ENCODE measurements around the gene IFT74.

IFT74 gene

DNA sequence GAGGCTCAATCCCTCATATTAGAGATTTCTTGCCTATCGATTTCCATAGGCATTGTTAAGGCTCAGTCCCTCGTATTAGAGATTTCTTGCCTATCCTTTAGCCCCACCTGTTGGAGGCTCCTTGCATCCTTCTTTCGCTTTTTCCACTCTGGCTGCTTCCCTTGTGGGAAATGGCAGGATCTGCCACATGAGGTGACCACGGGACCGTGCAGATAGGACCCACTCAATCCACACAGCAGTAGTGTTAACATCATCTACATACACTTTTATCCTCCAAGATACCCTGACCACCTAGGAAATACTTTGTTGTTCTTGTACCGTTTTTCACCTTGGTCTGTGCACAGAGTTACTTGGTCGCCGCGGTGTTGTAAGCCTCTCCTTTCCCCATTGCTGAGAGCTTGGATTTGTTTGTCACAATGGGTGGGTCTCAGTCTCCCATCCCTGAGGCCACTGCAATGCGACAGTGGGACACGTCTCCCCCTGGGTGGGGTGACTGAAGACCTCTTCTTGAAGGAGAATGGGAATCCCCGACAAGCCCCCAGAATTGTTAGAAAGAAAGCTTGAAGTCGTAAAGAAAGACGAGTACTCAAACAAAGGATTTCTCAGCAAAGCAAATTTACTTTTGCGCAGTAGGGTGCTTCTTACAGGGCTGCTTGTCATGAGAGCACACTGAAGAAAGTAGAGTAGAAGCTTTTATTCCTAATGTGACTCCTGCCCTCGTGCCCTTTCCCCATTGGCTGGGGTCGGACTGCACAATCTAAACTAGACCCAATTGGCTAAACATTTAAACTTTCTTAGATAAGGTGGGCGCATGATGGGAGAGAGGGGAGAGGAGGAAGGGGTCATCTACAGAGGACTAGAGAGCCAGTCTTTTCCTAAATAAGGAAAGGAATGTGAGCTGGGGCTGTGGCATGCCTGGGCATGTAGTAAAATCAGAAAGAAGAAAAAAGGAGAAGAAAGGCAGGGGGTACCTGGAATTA lies 19.8 kb downstream of the IFT74 start:
- DNase-seq, result no peak

DNA sequence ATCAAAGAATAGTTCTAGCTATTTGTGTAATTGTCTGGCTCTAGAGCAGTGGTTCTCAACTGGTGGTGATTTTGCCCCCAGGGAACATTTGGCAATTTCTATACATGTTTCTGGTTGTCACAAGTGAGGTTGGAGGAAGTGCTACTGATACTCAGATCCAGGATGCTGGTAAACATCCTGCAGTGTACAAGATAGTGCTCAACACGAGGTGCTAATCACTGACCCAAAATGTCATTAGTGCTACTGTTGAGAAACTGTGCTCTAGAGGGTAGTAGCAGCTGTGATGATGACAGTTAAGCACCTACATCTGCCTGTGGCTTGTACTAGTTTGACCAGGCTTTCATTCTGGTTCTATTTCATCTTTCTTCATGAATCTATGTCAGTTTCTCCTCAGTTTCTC lies 27.1 kb downstream of the IFT74 start:
- no peak for DNase-seq

DNA sequence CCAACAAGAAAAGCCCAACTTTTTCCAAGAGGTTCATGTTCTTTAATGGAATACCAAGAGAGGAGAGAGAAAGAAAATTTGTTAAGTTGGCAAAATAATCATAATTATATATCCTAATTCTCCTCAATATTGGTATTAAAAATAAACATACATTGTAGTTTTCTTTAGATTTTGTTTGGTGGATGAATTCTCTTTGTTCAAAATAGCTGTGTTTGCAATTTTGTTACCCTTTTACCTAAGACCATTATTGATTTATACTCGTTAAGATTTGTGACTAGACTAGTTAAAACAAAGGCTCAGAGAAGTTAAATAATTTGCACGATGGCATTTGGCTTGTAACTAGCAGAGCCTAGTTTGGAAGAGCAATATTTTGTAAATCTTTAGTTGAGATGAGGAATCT lies 39.6 kb downstream of the IFT74 start:
- no peak for DNase-seq

DNA sequence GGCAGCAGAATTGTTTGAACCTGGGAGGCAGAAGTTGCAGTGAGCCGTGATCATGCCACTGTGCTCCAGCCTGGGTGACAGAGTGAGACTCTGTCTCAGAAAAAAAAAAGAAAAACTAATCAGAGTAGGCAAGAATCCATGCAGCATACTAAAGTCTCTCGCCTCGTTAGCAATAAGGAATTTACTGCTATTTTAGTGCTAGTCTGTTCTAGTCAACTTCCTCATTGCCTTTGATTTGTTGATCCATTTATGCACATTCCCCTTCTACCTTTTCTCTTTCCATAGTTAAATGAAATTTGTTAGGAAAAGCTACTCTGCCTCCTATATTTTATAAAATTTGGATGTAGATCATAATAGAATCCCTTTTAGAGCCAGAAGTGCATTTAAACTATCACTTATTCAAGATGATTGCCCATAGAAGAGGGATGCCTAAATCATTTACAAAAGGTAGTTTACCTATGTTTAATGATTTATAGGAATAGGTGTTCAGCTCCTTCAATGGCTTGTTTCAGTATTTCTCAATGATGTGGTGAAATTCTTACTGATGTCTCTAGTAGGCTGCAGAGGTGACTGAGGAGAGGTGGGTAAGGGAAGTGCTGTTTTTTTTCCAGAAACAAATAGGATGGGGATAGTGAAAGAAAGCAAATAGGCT lies 47.3 kb downstream of the IFT74 start:
- DNase-seq, result no peak

DNA sequence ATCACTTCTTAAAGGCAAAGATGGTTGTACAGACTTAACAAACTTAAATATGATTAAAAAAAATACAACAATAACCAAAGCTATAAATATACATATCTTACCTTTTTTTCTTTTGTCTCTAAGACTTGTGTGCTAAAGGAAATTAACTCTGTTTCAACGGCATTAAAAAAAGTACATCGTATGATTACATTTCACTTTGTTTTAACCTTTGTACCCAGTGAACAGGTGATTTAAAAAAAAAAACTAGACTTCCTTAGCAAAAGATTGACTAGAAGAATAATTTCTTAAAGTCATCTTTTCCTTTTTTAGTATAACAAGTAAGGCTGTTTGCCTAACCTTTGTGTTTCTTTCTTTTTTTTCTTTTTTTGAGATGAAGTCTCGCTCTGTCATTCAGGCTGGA lies 49.3 kb downstream of the IFT74 start, which contains the start of gene LRRC19:
Gene LRRC19, minus strand, starts transcription at position 182 of the 400 bp plus-strand sequence. CDS start 5,978 bp downstream, outside the sequence.
- no peak for DNase-seq

DNA sequence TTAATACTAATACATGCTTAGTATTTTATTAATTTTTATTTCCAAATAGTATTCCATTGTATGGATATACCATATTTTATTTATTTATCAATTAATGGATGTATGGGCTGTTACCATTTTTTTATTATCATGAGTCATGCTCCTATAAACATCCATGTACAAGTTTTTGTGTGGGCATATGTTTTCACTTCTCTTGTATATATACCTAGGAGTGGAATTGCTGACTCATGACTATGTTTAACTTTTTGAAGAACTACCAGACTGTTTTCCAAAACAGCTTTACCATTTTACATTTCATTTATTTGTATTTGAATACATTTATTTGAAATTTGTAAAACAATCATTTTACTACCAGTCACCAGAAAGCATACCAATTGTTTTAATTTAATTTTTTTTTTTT lies 63.4 kb downstream of the IFT74 start:
- DNase-seq, result no peak

DNA sequence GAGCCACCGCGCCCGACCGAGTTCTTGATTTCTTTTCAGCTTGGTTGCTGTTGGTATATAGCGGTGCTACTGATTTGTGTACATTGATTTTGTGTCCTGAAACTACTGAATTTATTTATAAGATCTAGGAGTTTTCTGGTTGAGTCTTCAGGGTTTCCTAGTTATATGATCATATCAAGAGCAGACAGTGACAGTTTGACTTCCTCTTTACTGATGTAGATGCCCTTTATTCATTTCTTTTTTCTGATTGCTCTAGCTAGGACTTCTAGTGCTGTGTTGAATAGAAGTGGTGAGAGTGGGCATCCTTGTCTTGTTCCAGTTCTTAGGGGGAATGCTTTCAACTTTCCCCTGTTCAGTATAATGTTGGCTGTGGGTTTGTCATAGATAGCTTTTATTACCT lies 66.7 kb downstream of the IFT74 start:
- no peak for DNase-seq

DNA sequence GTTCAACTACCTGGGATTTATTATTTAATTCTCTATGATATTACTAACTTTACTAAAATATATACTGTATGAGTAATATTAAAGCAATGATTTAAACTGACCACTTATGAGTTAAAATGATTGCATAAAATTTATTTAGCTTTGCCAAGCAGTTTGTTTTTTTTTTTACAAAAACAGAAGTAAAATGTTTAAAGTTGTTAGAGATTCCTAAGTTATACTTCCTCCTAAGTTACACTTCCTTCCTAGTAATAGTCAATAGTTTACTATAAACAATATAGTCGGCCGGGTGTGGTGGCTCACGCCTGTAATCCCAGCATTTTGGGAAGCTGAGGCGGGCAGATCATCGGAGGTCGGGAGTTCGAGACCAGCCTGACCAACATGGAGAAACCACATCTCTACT lies 73.0 kb downstream of the IFT74 start:
- DNase-seq, result no peak

DNA sequence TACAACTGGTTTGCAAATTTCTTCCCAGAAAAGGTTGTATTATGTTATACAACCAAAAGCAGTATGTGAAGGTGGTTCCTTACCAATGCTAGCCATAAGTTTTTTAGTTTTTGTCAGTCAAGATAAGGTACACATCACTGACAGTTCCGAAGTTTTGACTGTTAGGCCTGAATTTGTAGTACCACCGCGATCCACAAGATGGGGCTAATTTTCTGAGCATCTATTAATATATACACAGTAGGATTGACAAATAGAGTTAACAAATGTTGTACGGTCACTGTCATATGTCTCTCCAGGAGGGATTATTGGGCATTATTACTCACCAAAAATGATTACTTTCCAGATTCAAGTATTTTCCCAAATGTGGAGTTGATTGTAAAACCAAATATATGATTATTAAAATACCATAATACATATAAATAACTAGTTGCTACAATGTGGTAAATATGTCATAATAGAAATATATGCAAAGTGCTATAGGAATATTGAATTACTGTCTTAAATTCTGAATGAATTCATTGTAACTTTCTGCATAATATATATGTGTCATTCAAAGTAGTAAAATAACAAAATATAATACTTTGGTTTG lies 77.7 kb downstream of the IFT74 start:
- DNase-seq, result peak; percentile 12

DNA sequence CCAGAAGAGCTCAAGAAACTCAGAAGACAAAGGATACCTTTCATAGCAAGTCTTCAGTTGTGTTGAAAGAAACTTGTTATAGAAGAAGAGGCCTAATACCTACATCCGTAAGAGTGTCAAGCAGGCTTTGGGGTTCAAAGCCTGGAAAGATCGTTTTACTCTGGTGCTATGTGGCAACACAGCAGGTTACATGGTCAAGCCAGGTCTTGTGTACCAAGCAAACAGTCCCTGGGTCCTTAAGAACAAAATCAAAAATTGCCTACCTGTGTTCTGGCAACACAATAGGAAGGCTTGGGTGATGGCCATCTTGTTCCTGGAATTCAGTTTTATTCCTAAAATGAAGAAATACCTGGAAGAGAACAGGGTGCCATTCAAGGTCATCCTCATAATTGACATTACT lies 81.3 kb downstream of the IFT74 start:
- no peak for DNase-seq

DNA sequence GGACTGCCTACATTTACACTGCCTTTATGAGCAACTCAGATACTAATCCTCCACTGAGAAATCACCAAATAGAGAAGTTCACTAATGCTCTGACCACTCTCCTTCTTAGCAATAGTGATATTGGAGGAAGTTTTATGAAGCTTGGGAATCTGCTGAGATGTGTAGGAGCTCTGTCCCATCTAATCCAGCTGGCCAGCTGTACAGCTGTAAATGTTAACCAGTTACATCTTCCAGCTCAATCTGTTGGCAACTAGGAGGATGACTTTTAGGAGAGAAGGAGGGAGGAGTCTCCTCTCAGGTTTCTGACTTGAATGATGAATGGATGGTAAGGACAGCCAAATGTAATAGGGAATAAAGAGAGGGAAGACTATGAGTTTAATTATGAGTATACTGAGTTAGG lies 85.5 kb downstream of the IFT74 start:
- no peak for DNase-seq

DNA sequence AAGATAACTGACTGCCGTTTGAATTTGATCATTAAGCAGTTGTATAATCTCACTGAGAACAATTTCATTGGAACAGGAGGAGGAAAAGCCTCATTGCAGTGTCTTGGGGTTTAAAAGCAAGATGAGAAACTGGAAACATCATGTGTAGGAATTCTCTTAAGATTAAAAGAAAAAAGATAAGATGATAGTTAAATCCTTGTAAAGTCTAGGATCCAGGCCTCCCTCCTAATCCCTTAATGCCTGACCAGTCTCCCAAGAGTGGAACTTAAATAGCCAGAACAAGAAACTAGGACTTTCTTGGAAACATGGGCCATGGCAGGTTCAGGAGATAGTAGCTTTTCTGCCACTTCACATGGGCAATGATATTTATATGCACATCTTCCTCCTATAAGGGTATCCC lies 86.3 kb downstream of the IFT74 start:
- no peak for DNase-seq

DNA sequence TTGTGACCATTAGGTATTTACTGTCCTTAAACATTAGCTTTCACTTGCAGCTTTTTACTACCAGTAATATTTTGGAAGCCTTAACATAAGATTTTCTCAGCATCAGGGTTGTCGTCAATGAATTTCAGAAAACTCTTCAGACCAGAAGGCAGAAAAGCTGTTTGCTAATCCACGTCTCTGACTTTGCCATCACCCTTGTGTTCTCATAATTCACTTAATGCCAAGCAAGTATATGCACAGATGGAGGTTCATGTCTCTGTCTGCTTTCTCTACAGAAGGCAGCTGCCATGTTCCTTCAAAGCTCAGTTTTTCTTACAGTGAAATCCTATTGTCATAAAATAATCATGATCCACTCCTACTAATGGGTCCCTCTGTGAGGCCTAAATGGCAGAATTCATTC lies 87.0 kb downstream of the IFT74 start:
- DNase-seq, result no peak

DNA sequence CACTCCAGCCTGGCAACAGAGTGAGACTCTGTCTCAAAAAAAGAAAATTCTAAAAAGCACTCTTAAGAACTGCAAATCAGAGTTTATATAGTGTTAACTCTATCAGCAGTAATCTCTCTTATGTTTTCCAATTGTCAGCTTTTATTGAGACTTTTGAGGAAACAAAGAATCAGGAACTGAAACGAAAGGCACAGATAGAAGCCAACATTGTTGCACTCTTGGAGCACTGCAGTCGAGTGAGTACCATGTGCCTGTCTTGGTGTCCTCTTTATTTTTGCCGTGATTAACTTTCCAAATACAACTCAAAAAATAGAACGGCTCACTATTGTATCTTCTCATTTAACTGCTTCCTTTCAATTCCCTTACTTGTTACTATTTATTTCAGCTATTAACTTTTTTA lies 90.9 kb downstream of the IFT74 start:
- no peak for DNase-seq

DNA sequence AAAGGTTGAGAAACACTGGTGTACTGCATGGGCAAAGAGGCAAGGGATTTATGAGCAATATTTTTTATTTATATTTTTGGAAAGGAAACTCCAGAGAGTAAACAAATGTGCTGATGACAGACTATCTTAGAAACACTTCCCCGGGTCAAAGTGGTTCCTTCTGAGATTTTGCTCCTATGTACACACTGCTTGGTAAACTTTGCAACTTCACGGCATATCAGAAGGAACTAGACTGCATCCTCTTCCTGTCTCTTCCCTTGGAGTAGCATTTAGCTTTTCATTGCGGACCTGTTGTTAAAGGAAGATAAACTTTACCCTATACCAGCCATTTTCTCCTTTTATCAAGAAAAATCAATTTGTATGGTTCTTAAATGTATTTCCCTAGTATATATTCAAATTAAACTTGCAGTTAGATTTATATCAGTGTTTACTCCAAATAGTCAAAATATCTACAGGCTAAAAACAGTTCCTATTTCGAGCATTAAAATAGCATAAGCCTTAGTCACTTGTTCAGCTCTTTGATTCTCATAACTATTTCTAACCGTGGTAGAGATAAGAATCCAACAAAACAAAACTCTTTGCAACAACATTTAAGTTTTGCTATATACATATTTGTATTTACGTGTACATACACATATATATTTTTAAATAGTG lies 97.3 kb downstream of the IFT74 start:
- no peak for DNase-seq

DNA sequence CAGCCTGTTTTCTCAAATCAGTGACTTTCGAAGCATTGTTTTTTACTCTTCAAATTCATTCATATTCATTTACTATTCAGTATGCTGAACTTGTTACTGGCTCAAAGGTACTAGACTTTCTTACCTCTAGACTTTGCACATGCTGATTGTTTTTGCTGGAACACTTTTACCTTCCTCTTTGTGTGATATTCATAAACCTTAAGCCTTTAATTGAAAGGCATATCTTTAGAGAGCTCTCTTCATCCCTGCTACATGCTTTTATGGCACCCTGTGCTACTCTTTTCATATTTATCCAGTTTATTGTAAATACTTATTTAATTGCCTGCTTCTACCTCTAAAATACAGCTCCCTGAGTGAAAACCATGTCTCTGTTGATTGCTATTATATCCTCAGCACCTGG lies 97.9 kb downstream of the IFT74 start:
- no peak for DNase-seq

DNA sequence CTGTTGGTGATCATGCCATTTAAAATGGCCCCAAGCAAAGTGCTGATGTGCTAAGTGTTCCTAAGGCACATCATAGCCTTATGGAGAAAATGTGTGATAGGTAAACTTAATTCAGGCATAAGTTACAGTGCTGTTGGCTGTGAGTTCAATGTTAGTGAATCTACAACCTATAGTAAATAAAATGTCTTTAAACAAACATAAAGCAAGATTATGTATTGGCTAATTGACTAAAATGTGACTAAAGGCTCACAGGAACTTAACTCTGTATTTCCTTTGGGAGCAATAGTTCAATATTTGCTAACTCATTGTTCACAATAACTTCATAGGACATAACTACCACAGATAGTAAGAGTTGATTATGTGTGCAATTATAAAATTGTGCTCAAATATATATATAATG lies 98.6 kb downstream of the IFT74 start:
- DNase-seq, result no peak

DNA sequence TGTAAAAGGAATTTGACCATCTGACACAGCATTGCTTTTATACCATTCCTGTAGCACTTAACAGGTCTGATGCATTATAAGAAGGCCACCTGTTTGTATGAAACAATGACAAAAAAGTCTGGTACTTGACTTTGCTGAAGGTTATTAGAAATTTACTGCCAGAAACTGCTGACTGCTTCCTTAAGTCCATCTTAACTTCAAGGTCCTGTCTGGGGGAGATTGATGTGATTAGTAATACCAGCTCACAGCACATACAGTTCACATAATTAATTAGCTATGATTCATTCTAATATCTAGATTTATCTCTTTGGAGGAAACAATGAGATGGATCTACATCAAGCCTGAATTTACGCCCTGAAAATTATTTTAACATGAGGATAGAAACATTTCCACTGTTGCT lies 103.2 kb downstream of the IFT74 start:
- no peak for DNase-seq

DNA sequence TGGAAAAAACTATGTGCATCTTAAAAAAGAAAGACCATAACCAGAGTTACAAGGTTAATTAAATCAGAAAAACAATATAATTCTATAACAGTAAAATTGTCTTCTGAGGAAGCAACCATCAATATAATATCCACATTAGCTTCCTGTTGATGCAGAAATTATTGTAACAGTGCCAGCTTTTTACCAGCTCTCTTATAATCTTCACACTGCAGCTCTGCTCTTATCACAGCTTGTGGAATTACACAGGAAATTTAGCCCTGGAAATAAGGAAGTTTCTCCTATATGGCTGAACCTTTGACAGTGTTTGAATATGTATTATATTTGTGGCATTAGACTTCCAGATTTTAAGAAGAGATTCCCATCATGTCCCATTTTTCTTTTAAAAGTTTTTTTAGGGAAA lies 103.7 kb downstream of the IFT74 start:
- DNase-seq, result no peak

DNA sequence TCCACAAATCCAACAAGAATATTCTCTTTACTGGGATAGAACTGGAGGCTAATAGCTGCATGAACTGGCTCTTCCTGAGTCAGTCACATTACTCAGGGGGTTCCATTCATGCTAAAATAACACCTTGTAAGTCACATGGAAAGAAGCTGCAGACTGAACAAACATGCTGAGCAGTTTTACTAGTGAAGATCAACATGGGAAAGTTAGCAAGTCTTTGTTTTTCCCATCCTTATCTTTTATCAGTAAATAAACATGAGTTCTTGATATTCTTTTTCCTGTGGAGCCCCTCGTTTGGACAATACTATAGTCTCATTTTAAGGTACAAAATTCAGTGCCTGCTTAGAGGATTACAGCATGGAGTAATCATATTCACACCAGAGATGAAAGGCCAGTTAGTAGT lies 109.1 kb downstream of the IFT74 start:
- no peak for DNase-seq

DNA sequence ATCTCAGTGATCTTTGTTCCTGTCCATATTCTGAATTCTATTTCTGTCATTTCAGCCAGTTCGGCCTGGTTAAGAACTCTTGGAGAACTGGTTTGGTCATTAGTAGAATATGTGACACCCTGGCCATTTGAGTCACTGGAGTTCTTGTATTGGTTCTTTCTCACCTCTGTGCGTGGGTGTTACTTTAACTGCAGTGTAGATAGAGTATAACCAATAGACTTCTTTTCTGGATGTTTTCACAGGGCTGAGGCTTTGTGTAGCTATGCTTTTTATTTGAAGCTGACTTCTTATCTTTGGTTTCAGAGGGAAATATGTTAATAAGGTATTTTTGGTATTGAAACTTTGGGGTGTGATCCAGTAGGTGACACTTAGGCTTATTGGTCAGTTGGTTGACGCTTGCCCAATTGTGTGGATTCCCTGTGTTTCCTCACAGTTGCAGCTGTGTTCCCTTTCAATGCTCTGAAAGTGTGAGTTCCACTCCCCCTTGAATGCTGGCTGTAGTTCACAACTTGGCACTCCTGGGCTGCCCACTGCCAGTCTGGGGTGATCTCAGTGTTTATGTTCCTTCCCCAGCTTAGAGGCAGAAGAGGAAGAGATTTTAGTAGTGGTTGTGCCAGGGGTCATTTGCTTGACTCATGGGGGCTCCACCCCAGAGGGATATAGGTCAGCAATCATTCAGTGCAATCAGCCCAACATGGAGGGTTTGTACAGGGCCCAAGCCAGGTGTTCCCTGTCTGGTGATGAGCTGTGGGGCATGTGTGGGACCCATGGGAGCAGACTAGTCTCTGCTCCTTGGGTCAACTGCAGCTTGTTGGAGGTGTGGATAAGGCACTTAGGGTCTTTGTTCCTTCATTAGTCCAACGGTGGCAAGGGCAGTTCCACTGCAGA lies 117.9 kb downstream of the IFT74 start:
- no peak for DNase-seq

DNA sequence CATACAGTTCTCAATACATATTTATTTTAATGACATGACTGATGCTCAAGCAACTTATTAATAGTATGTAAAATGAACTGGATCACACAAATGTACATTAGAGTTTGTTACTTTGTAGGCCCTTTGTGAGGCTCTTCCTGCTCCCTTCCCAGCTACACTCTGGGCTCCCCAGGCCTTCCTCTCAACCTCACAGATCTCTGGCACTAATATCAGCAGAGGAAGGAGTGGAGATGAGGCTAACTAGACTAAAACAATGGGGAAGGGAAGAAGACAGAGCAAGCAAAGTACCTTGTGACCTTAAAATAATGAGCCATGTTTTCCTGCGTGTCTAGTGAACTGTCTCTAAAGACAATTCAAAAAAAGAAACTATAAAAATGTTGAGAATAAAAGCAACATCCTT lies 122.5 kb downstream of the IFT74 start:
- no peak for DNase-seq

Measured in NCI-H2029 treated with DMSO at 0.1 percent for 48 hours (cell line).